Keratinocyte (primary cell): ENCODE measurements around the gene IL1RAPL1.

Source experiments
- EZH2 ChIP-seq: IDR thresholded peaks from one replicate; pipeline ENCODE4 v1.6.1; 2012; ENCODE audit warnings: inconsistent platforms, mild to moderate bottlenecking, low read length, moderate library complexity
- TF ChIP-seq, protein P1 (sequence below), 3 experiments: IDR thresholded peaks in 1 of 3; conservative IDR thresholded peaks in 1 of 3; optimal IDR thresholded peaks in 1 of 3; 2 replicates in 2 of 3; 3 replicates in 1 of 3; pipeline versions ENCODE3 to v1.5.1; 2011; ENCODE audit warnings: low read length in 3 of 3, mild to moderate bottlenecking in 3 of 3, moderate library complexity in 2 of 3, control low read depth in 1 of 3, inconsistent platforms in 1 of 3; ENCODE audit not compliant: insufficient read depth in 2 of 3; ENCODE audit errors: extremely low read depth in 1 of 3

DNA sequence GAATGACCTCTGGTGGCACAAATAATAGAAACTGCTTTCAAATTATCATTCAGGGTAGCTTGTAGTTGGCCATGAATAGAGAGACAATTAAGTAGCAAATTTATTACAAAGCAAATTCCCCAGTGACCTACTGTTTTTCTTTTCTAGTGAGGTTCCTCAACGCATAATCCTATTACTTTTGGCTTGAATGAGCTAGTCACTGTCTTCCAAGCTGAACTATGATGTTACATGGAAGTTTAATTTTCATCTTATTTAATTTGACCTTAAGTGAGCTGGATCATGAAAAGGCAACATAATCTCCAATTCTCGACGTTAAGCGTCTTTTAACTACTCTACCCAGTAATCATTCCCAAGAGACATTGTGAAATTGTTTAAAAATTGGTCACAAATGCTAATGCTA, 1280.7 kb downstream of the IL1RAPL1 start:
- TF ChIP-seq, protein P1, sequence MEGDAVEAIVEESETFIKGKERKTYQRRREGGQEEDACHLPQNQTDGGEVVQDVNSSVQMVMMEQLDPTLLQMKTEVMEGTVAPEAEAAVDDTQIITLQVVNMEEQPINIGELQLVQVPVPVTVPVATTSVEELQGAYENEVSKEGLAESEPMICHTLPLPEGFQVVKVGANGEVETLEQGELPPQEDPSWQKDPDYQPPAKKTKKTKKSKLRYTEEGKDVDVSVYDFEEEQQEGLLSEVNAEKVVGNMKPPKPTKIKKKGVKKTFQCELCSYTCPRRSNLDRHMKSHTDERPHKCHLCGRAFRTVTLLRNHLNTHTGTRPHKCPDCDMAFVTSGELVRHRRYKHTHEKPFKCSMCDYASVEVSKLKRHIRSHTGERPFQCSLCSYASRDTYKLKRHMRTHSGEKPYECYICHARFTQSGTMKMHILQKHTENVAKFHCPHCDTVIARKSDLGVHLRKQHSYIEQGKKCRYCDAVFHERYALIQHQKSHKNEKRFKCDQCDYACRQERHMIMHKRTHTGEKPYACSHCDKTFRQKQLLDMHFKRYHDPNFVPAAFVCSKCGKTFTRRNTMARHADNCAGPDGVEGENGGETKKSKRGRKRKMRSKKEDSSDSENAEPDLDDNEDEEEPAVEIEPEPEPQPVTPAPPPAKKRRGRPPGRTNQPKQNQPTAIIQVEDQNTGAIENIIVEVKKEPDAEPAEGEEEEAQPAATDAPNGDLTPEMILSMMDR (optimal IDR thresholded peaks at IDR 0.05 in 1 of 3, IDR thresholded peaks at IDR 0.05 in 1 of 3, conservative IDR thresholded peaks at IDR 0.05 in 1 of 3; ENCODE audit: extremely low read depth in 1 of 3, insufficient read depth in 2 of 3, low read length in 3 of 3) = no peak
- TF ChIP-seq EZH2 = no peak
